HEK293 (cell line): ENCODE measurements around the gene CRTC3.
"Not testable (repeated sequence)": the region's sequence is repeated elsewhere in the genome, so short reads cannot be mapped to it uniquely, and the experiment has no call there.

Source experiments
- CTCF ChIP-seq: fragments of 450-650 bp; formaldehyde crosslinking; IDR thresholded peaks from 2 replicates; pipeline ENCODE4 v1.5.1; 2016; ENCODE audit warnings: missing biosample characterization, missing genetic modification characterization
- HOXA7 ChIP-seq: sonication (generic); formaldehyde crosslinking; IDR thresholded peaks from 2 replicates; pipeline ENCODE4 v1.8.1; 2022; ENCODE audit warnings: missing genetic modification reagents, borderline replicate concordance
- KLF10 ChIP-seq: fragments of 450-650 bp; IDR thresholded peaks from 2 replicates; pipeline ENCODE4 v1.5.1; 2018; ENCODE audit warnings: missing biosample characterization, mild to moderate bottlenecking, missing genetic modification characterization
- TSHZ1 ChIP-seq: fragments of 450-650 bp; formaldehyde crosslinking; IDR thresholded peaks from 2 replicates; pipeline ENCODE4 v1.5.1; 2016; ENCODE audit warnings: missing biosample characterization, missing genetic modification characterization, borderline replicate concordance
- ZBTB21 ChIP-seq: fragments of 450-650 bp; formaldehyde crosslinking; IDR thresholded peaks from 2 replicates; pipeline ENCODE4 v1.5.1; 2017; ENCODE audit warnings: missing biosample characterization, missing genetic modification characterization
- ZFP3 ChIP-seq: fragments of 450-650 bp; formaldehyde crosslinking; IDR thresholded peaks from 2 replicates; pipeline ENCODE4 v1.5.1; 2016; ENCODE audit warnings: low read depth, missing biosample characterization, missing genetic modification characterization
- ZNF121 ChIP-seq: fragments of 450-650 bp; formaldehyde crosslinking; IDR thresholded peaks from 2 replicates; pipeline ENCODE4 v1.5.1; 2016; ENCODE audit warnings: missing biosample characterization, missing genetic modification characterization
- ZNF501 ChIP-seq: fragments of 450-650 bp; formaldehyde crosslinking; IDR thresholded peaks from 2 replicates; pipeline ENCODE4 v1.5.1; 2016; ENCODE audit warnings: missing biosample characterization, missing genetic modification characterization
- ZNF768 ChIP-seq: fragments of 450-650 bp; formaldehyde crosslinking; IDR thresholded peaks from 2 replicates; pipeline ENCODE4 v1.5.1; 2018; ENCODE audit warnings: missing biosample characterization, mild to moderate bottlenecking, missing genetic modification characterization
- ZNF785 ChIP-seq: fragments of 450-650 bp; formaldehyde crosslinking; IDR thresholded peaks from 2 replicates; pipeline ENCODE4 v1.5.1; 2016; ENCODE audit warnings: missing biosample characterization, missing genetic modification characterization
- TF ChIP-seq, protein P1 (sequence below): fragments of 450-650 bp; formaldehyde crosslinking; IDR thresholded peaks from 2 replicates; pipeline ENCODE4 v1.5.1; 2016; ENCODE audit warnings: missing biosample characterization, missing genetic modification characterization
- TF ChIP-seq, protein P2 (sequence below): fragments of 450-650 bp; formaldehyde crosslinking; IDR thresholded peaks from 2 replicates; pipeline ENCODE4 v1.5.1; 2016; ENCODE audit warnings: missing biosample characterization, missing genetic modification characterization

GRCh38 chr15:90673357-90673756 is 143.6 kb downstream of the CRTC3 start:
- TF ChIP-seq CTCF (tag by site-specific recombination); ZBTB21 (tag by site-specific recombination); ZNF768 (tag by site-specific recombination); ZNF121 (tag by site-specific recombination); ZNF501 (tag by site-specific recombination); ZFP3 (tag by site-specific recombination); HOXA7 (CRISPR knock-in tag); KLF10 (tag by site-specific recombination); TSHZ1 (tag by site-specific recombination); ZNF785 (tag by site-specific recombination): not testable (repeated sequence)
- TF ChIP-seq, protein P1, sequence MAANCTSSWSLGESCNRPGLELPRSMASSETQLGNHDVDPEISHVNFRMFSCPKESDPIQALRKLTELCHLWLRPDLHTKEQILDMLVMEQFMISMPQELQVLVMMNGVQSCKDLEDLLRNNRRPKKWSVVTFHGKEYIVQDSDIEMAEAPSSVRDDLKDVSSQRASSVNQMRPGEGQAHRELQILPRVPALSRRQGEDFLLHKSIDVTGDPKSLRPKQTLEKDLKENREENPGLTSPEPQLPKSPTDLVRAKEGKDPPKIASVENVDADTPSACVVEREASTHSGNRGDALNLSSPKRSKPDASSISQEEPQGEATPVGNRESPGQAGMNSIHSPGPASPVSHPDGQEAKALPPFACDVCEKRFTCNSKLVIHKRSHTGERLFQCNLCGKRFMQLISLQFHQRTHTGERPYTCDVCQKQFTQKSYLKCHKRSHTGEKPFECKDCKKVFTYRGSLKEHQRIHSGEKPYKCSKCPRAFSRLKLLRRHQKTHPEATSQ (tag by site-specific recombination), result not testable (repeated sequence)
- TF ChIP-seq, protein P2, sequence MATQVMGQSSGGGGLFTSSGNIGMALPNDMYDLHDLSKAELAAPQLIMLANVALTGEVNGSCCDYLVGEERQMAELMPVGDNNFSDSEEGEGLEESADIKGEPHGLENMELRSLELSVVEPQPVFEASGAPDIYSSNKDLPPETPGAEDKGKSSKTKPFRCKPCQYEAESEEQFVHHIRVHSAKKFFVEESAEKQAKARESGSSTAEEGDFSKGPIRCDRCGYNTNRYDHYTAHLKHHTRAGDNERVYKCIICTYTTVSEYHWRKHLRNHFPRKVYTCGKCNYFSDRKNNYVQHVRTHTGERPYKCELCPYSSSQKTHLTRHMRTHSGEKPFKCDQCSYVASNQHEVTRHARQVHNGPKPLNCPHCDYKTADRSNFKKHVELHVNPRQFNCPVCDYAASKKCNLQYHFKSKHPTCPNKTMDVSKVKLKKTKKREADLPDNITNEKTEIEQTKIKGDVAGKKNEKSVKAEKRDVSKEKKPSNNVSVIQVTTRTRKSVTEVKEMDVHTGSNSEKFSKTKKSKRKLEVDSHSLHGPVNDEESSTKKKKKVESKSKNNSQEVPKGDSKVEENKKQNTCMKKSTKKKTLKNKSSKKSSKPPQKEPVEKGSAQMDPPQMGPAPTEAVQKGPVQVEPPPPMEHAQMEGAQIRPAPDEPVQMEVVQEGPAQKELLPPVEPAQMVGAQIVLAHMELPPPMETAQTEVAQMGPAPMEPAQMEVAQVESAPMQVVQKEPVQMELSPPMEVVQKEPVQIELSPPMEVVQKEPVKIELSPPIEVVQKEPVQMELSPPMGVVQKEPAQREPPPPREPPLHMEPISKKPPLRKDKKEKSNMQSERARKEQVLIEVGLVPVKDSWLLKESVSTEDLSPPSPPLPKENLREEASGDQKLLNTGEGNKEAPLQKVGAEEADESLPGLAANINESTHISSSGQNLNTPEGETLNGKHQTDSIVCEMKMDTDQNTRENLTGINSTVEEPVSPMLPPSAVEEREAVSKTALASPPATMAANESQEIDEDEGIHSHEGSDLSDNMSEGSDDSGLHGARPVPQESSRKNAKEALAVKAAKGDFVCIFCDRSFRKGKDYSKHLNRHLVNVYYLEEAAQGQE (tag by site-specific recombination), result not testable (repeated sequence)
